Gastroesophageal sphincter (tissue), 4 donors: ENCODE results near the gene ZBTB25. TPM values are rescaled to one million over a fixed set of nuclear protein-coding genes. Genes with fewer than 3 reads are reported as not detected.

Source experiments
- ATAC-seq: fragments of 150-250 bp; one replicate; pipeline ENCODE4 v1.9.1; 2016; ENCODE audit warnings: mild to moderate bottlenecking, moderate library complexity
- H3K27ac ChIP-seq, 4 donors: fragments of 200-600 bp; sonication (generic) in 3 of 4; 1 replicate in 3 of 4; 2 replicates in 1 of 4; pipeline ENCODE4 v1.5.1; 2016 to 2019
- H3K27me3 ChIP-seq: fragments of 200-600 bp; sonication (generic); one replicate; pipeline ENCODE4 v1.5.1; 2019
- H3K36me3 ChIP-seq, 2 donors: fragments of 200-600 bp; sonication (generic); one replicate each; pipeline ENCODE4 v1.5.1; 2019; ENCODE audit warnings: control low read depth in 1 of 2
- H3K4me1 ChIP-seq, 3 donors: fragments of 200-600 bp; sonication (generic); 1 replicate in 2 of 3; 2 replicates in 1 of 3; pipeline ENCODE4 v1.5.1; 2016 to 2019; ENCODE audit warnings: control low read depth in 2 of 3
- H3K4me3 ChIP-seq, 2 donors: fragments of 200-600 bp; sonication (generic); one replicate each; pipeline ENCODE4 v1.5.1; 2019; ENCODE audit warnings: mild to moderate bottlenecking in 1 of 2, moderate library complexity in 1 of 2
- H3K9me3 ChIP-seq, 3 donors: fragments of 200-600 bp; sonication (generic); one replicate each; pipeline ENCODE4 v1.5.1; 2017 to 2019; ENCODE audit warnings: control low read depth in 2 of 3
- CTCF ChIP-seq, 4 experiments: fragments of 200-600 bp in 2 of 4; fragments of 450-650 bp in 2 of 4; sonication (generic) in 1 of 4; IDR thresholded peaks; one replicate each; pipeline ENCODE4 v1.5.1; 2017 to 2019; ENCODE audit warnings: antibody characterized with exemption in 4 of 4, mild to moderate bottlenecking in 2 of 4, moderate library complexity in 2 of 4
- EP300 ChIP-seq: sonication (generic); formaldehyde crosslinking; IDR thresholded peaks from one replicate; pipeline ENCODE4 v1.6.1; 2017; ENCODE audit warnings: antibody characterized with exemption, mild to moderate bottlenecking
- POLR2A ChIP-seq, 2 donors: fragments of 450-650 bp; IDR thresholded peaks; one replicate each; pipeline ENCODE4 v1.6.1; 2017; ENCODE audit warnings: antibody characterized with exemption in 2 of 2, mild to moderate bottlenecking in 2 of 2, moderate library complexity in 1 of 2
- POLR2AphosphoS5 ChIP-seq: sonication (generic); formaldehyde crosslinking; IDR thresholded peaks from one replicate; pipeline ENCODE4 v1.6.1; 2017; ENCODE audit warnings: antibody characterized with exemption
- WGBS, 2 donors: methylation state at CpG; one replicate each; pipeline ENCODE4 v1.1.5; 2018; ENCODE audit warnings: low coverage in 1 of 2; 5-methylcytosine and 5-hydroxymethylcytosine counted together
- small RNA-seq, 4 donors: library from RNA; depleted of rRNA; stranded (forward); fragments of <200 nt; gene quantifications; one replicate each; pipeline ENCODE3, GENCODE V24; 2016
- total RNA-seq, 4 donors: library from RNA; depleted of rRNA; stranded (reverse); fragments of >200 nt; gene quantifications; one replicate each; pipeline ENCODE4 v1.1.0, GENCODE V29; 2016

The ZBTB25 gene
- total RNA-seq, 4 donors from 2014 or later = 7.4 to 12.5 (median 9.8) TPM

- H3K4me3 ChIP-seq = no peak overlapping the region
- H3K27me3 ChIP-seq = no peaks in the 10 kb centered on the region
- H3K9me3 ChIP-seq = no peaks in the 10 kb centered on the region
- no peak overlapping the region for H3K27ac ChIP-seq
- H3K4me1 ChIP-seq = peaks cover 0 to 10% (median 0%) of the 10 kb centered on the region in 3 donors
- TF ChIP-seq CTCF (IDR thresholded peaks at IDR 0.05) (no peak), POLR2AphosphoS5 (no peak), POLR2A (IDR thresholded peaks at IDR 0.05) (no peak), EP300 (no peak)
- 73 to 92% methylated on average over 1 of the region's 1 CpG for WGBS, 2 donors
- ATAC-seq = no peak
- peaks cover 0 to 44% of the 10 kb centered on the region in 2 donors for H3K36me3 ChIP-seq
Observed at GRCh38 chr14:64401949-64402348, 101.7 kb downstream of the ZBTB25 start.

GRCh38 chr14:64400829-64401459, 102.7 kb downstream of the ZBTB25 start:
- Histone ChIP-seq H3K4me3 (no peak overlapping the region), H3K36me3 (peaks cover 0 to 44% of the 10 kb centered on the region in 2 donors)

More at GRCh38 chr14:64400829-64401459, 102.7 kb downstream of the ZBTB25 start:
- no peak overlapping the region for H3K27ac ChIP-seq
- H3K27me3 ChIP-seq = no peaks in the 10 kb centered on the region
- H3K4me1 ChIP-seq = peaks cover 0 to 10% (median 0%) of the 10 kb centered on the region in 3 donors
- WGBS, 2 donors = 83 to 87% methylated on average over 4 to 6 of the region's 6 CpGs
- TF ChIP-seq EP300 (no peak), POLR2A (IDR thresholded peaks at IDR 0.05) (no peak), CTCF (IDR thresholded peaks at IDR 0.05) (no peak), POLR2AphosphoS5 (no peak)
- ATAC-seq = no peak
- no peaks in the 10 kb centered on the region for H3K9me3 ChIP-seq

Small RNAs within 50 kb of the gene (small RNA-seq; reads per million reads assigned to genes)
- 0 reads per million in 4 donors for gene AL049869.4

Other genes with a start within 250 kb of the ZBTB25 start
- gene ESR2, start 209.5 kb downstream of the ZBTB25 start, total RNA-seq = 1 to 10 TPM in 1 of 4 donors, under 1 TPM in 2, not detected in 1; 0.23 to 2.5 (median 0.40) TPM
- gene MTHFD1, start 115.5 kb downstream of the ZBTB25 start, total RNA-seq = 10 to 100 TPM; 34.5 to 54.5 (median 38.6) TPM
- gene AKAP5, start 38.3 kb downstream of the ZBTB25 start, total RNA-seq = 1 to 10 TPM; 1.9 to 2.6 (median 2.2) TPM
- 10 to 100 TPM; 39.8 to 71.1 (median 44.5) TPM for gene ZBTB1, start 932 bp upstream of the ZBTB25 start, total RNA-seq
- 100 to 1,000 TPM; 138 to 388 (median 225) TPM for gene HSPA2, start 36.9 kb upstream of the ZBTB25 start, total RNA-seq
- gene PPP1R36, start 46.1 kb upstream of the ZBTB25 start, total RNA-seq = 1 to 10 TPM in 3 of 4 donors, not detected in 1; 1.3 to 2.8 (median 1.9) TPM
- 10 to 100 TPM; 44.2 to 79.4 (median 57.7) TPM for gene PLEKHG3, start 200.6 kb upstream of the ZBTB25 start, total RNA-seq